GM13976 (cell line): Measurements from ENCODE around the gene RPS3A.

Source experiments
- DNase-seq: peaks from one replicate; pipeline ENCODE4 v3.0.0; 2012; ENCODE audit warnings: low spot score
- CTCF ChIP-seq: IDR thresholded peaks from 2 replicates; pipeline ENCODE4 v1.5.1; 2012; ENCODE audit warnings: borderline replicate concordance, mild to moderate bottlenecking; ENCODE audit not compliant: insufficient read depth; ENCODE audit errors: extremely low read depth, missing control alignments, control extremely low read depth
- in situ Hi-C: fragments of 300-500 bp; cut with MboI; formaldehyde crosslinking; loops from one replicate; pipeline ENCODE4 v1.12.0; 2022; ENCODE audit warnings: low sequenced_read_pairs, mixed read lengths, inconsistent platforms; ENCODE audit not compliant: unreplicated experiment

Gene RPS3A

GRCh38 chr4:151150821-151151580 lies 51.6 kb downstream of the RPS3A start:
- in situ Hi-C loops, result no loop called here
- no peak for TF ChIP-seq CTCF
- no peak for DNase-seq

- TF ChIP-seq CTCF, result no peak
- DNase-seq, result no peak
- in situ Hi-C loops, result no loop called here
These were observed 52.6 kb downstream of the RPS3A start for GRCh38 chr4:151152028-151152427.

- DNase-seq, result no peak
- TF ChIP-seq CTCF, result no peak
- in situ Hi-C loops, result no loop called here
These were observed 54.2 kb downstream of the RPS3A start for GRCh38 chr4:151153585-151153984.
